Astrocyte (in vitro differentiated cells and primary cell): ENCODE data around the gene ZDHHC16.

Source experiments
- EZH2 ChIP-seq: IDR thresholded peaks from 2 replicates; pipeline ENCODE4 v1.6.1; 2012; ENCODE audit warnings: mild to moderate bottlenecking, low read length, inconsistent platforms; ENCODE audit not compliant: insufficient read depth
- TF ChIP-seq, protein P1 (sequence below): IDR thresholded peaks from 2 replicates; pipeline ENCODE4 v1.5.1; 2011; ENCODE audit warnings: low read depth, mild to moderate bottlenecking, inconsistent platforms, low read length, moderate library complexity; ENCODE audit not compliant: insufficient read depth

DNA sequence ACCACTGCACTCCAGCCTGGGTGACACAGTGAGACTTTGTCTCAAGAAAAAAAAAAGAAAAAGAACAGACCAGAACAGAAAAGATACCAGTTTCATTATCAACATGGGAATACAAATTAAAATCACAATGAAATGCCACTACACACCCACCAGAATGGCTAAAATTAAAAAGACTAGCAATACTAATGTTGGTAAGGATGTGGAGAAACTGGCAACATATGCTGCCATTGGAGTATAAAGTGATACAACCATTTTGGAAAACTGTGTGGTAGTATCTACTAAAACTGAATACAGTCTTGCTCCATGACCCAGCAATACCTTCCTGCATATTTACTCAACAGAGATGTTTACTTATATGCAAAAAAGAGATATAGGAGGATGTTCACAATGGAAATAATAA lies 41.9 kb upstream of the ZDHHC16 start:
- TF ChIP-seq, protein P1, sequence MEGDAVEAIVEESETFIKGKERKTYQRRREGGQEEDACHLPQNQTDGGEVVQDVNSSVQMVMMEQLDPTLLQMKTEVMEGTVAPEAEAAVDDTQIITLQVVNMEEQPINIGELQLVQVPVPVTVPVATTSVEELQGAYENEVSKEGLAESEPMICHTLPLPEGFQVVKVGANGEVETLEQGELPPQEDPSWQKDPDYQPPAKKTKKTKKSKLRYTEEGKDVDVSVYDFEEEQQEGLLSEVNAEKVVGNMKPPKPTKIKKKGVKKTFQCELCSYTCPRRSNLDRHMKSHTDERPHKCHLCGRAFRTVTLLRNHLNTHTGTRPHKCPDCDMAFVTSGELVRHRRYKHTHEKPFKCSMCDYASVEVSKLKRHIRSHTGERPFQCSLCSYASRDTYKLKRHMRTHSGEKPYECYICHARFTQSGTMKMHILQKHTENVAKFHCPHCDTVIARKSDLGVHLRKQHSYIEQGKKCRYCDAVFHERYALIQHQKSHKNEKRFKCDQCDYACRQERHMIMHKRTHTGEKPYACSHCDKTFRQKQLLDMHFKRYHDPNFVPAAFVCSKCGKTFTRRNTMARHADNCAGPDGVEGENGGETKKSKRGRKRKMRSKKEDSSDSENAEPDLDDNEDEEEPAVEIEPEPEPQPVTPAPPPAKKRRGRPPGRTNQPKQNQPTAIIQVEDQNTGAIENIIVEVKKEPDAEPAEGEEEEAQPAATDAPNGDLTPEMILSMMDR = no peak
- TF ChIP-seq EZH2 = no peak
